HUES6 (cell line): ENCODE data around the gene MRPS21.
"Not testable (repeated sequence)": the region's sequence is repeated elsewhere in the genome, so short reads cannot be mapped to it uniquely, and the experiment has no call there.

Experiments
- H3K27ac ChIP-seq: 2 replicates; pipeline ENCODE4 v1.7.0; 2013; ENCODE audit warnings: low read depth, mild to moderate bottlenecking, low read length, inconsistent platforms
- H3K27me3 ChIP-seq: 2 replicates; pipeline ENCODE4 v1.6.1; 2013; ENCODE audit warnings: low read length; ENCODE audit not compliant: control insufficient read depth, insufficient read depth
- H3K36me3 ChIP-seq: 2 replicates; pipeline ENCODE4 v1.6.1; 2013; ENCODE audit warnings: low read length; ENCODE audit not compliant: control insufficient read depth, insufficient read depth
- H3K4me1 ChIP-seq: 2 replicates; pipeline ENCODE4 v1.6.1; 2013; ENCODE audit warnings: low read length; ENCODE audit not compliant: control insufficient read depth, insufficient read depth
- H3K4me3 ChIP-seq: 2 replicates; pipeline ENCODE4 v1.5.1; 2013; ENCODE audit warnings: low read depth, low read length
- H3K9ac ChIP-seq: one replicate; pipeline ENCODE4 v1.6.1; 2013; ENCODE audit warnings: mild to moderate bottlenecking, low read length
- H3K9me3 ChIP-seq: 2 replicates; pipeline ENCODE4 v1.6.1; 2013; ENCODE audit warnings: low read depth, low read length; ENCODE audit not compliant: control insufficient read depth, insufficient read depth

MRPS21 gene

GRCh38 chr1:150282558-150282958 is 11.1 kb upstream of the MRPS21 start:
- Histone ChIP-seq H3K4me3 (peak overlapping the region; percentile 83), H3K9me3 (no peaks in the 10 kb centered on the region), H3K9ac (peak overlapping the region; percentile 73), H3K4me1 (peaks cover 16% of the 10 kb centered on the region), H3K36me3 (peaks cover 8% of the 10 kb centered on the region; the same call in 1 of the 2 replicates), H3K27me3 (peaks cover 17% of the 10 kb centered on the region), H3K27ac (no peak overlapping the region)

- no peak overlapping the region for H3K27ac ChIP-seq
- H3K9ac ChIP-seq = no peak overlapping the region
- H3K9me3 ChIP-seq = no peaks in the 10 kb centered on the region
- peaks cover 17% of the 10 kb centered on the region for H3K27me3 ChIP-seq
- H3K4me1 ChIP-seq = peaks cover 16% of the 10 kb centered on the region
- H3K36me3 ChIP-seq = peaks cover 8% of the 10 kb centered on the region; the same call in 1 of the 2 replicates
- H3K4me3 ChIP-seq = peak overlapping the region; percentile 83
These were observed 10.4 kb upstream of the MRPS21 start for GRCh38 chr1:150283260-150283659.

- H3K9me3 ChIP-seq = no peaks in the 10 kb centered on the region
- no peak overlapping the region for H3K9ac ChIP-seq
- no peak overlapping the region for H3K4me3 ChIP-seq
- H3K27me3 ChIP-seq = peaks cover 3% of the 10 kb centered on the region
- peaks cover 3% of the 10 kb centered on the region for H3K4me1 ChIP-seq
- H3K27ac ChIP-seq = no peak overlapping the region
- H3K36me3 ChIP-seq = peaks cover 8% of the 10 kb centered on the region; the same call in 1 of the 2 replicates
These were observed 5.3 kb upstream of the MRPS21 start for GRCh38 chr1:150288382-150288781.

- Histone ChIP-seq H3K9ac (no peak overlapping the region), H3K27ac (no peak overlapping the region), H3K27me3 (no peaks in the 10 kb centered on the region; the same call in 1 of the 2 replicates), H3K4me3 (no peak overlapping the region), H3K36me3 (peaks cover 8% of the 10 kb centered on the region; the same call in 1 of the 2 replicates), H3K4me1 (peaks cover 4% of the 10 kb centered on the region; the same call in 1 of the 2 replicates), H3K9me3 (no peaks in the 10 kb centered on the region)
These were observed 4.8 kb upstream of the MRPS21 start for GRCh38 chr1:150288822-150289221.

- Histone ChIP-seq H3K4me1 (peaks cover 4% of the 10 kb centered on the region; the same call in 1 of the 2 replicates), H3K27me3 (no peaks in the 10 kb centered on the region), H3K27ac (no peak overlapping the region; the same call in 1 of the 2 replicates), H3K36me3 (peaks cover 48% of the 10 kb centered on the region), H3K4me3 (no peak overlapping the region), H3K9me3 (no peaks in the 10 kb centered on the region), H3K9ac (no peak overlapping the region)
These were observed 1.8 kb downstream of the MRPS21 start for GRCh38 chr1:150295476-150295875.

GRCh38 chr1:150299716-150300115 is 6.1 kb downstream of the MRPS21 start:
- Histone ChIP-seq H3K27ac (no peak overlapping the region), H3K4me1 (peaks cover 22% of the 10 kb centered on the region), H3K9me3 (no peaks in the 10 kb centered on the region), H3K4me3 (no peak overlapping the region), H3K36me3 (peaks cover 66% of the 10 kb centered on the region), H3K27me3 (no peaks in the 10 kb centered on the region), H3K9ac (no peak overlapping the region)

- no peaks in the 10 kb centered on the region for H3K27me3 ChIP-seq
- H3K27ac ChIP-seq = peak overlapping the region; percentile 86
- peaks cover 22% of the 10 kb centered on the region for H3K4me1 ChIP-seq
- H3K36me3 ChIP-seq = peaks cover 64% of the 10 kb centered on the region
- peak overlapping the region; percentile 74 for H3K9ac ChIP-seq
- H3K4me3 ChIP-seq = peak overlapping the region; percentile 37
- no peaks in the 10 kb centered on the region for H3K9me3 ChIP-seq
These were observed 8.7 kb downstream of the MRPS21 start for GRCh38 chr1:150302338-150302737.

- Histone ChIP-seq H3K36me3 (peaks cover 65% of the 10 kb centered on the region), H3K27me3 (no peaks in the 10 kb centered on the region), H3K4me3 (peak overlapping the region; percentile 37), H3K9ac (peak overlapping the region; percentile 74), H3K9me3 (no peaks in the 10 kb centered on the region), H3K4me1 (peaks cover 22% of the 10 kb centered on the region), H3K27ac (peak overlapping the region; percentile 86)
These were observed 9.2 kb downstream of the MRPS21 start for GRCh38 chr1:150302902-150303301.

GRCh38 chr1:150308585-150308984 is 14.9 kb downstream of the MRPS21 start:
- H3K27ac ChIP-seq, H3K4me1 ChIP-seq, H3K27me3 ChIP-seq, H3K9me3 ChIP-seq, H3K4me3 ChIP-seq, H3K9ac ChIP-seq: not testable (repeated sequence)
- peaks cover 31% of the 10 kb centered on the region for H3K36me3 ChIP-seq

GRCh38 chr1:150309758-150310508 is 16.3 kb downstream of the MRPS21 start:
- no peak overlapping the region for H3K4me3 ChIP-seq
- H3K27ac ChIP-seq = no peak overlapping the region
- no peaks in the 10 kb centered on the region for H3K9me3 ChIP-seq
- no peak overlapping the region for H3K9ac ChIP-seq
- H3K36me3 ChIP-seq = peaks cover 28% of the 10 kb centered on the region
- H3K27me3 ChIP-seq = no peaks in the 10 kb centered on the region
- no peaks in the 10 kb centered on the region for H3K4me1 ChIP-seq

- Histone ChIP-seq H3K27ac (no peak overlapping the region), H3K36me3 (peaks cover 14% of the 10 kb centered on the region), H3K27me3 (no peaks in the 10 kb centered on the region), H3K4me1 (no peaks in the 10 kb centered on the region), H3K9me3 (no peaks in the 10 kb centered on the region), H3K9ac (no peak overlapping the region), H3K4me3 (no peak overlapping the region)
These were observed 18.1 kb downstream of the MRPS21 start for GRCh38 chr1:150311762-150312161.
